ENCODE results near the gene ZNF202.

The ZNF202 gene

DNA sequence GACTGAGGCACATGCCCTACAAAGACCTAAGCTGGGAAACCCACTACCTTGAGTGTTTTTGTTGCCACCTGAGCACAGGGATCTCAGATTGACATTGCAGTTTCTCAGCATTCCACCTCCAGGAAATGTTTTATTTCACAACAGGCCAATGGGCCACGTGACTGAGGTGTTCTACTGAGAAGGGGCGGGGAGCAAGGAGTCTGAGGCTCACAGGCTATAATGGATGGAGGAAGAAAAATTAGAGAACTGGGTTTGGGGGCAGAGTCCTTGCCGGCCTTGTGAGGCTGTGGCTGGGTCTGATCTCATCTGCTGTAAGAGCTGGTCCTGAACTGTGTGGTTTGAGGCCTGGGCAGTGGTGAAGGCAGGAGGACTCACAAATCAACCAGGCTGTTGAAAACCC lies 40.7 kb downstream of the ZNF202 start:
- no peak overlapping the region for H2AFZ ChIP-seq (ENCODE audit: low read length)
- no peaks in the 10 kb centered on the region for H4K20me1 ChIP-seq (ENCODE audit: insufficient read depth, low read length)
- no peaks in the 10 kb centered on the region for H3K9me3 ChIP-seq (replicated peaks; ENCODE audit: insufficient read depth, low read length)
- H3F3A ChIP-seq (ENCODE audit: insufficient read depth, low read length) = no peaks in the 10 kb centered on the region
- no peak overlapping the region for H3K4me3 ChIP-seq (ENCODE audit: low read length)
- no peaks in the 10 kb centered on the region for H3K36me3 ChIP-seq (replicated peaks; ENCODE audit: insufficient read depth, low read length)
- no peak overlapping the region for H3K27ac ChIP-seq (ENCODE audit: low read length)
- H3K4me2 ChIP-seq (ENCODE audit: low read depth, low read length) = no peak overlapping the region
- no peak overlapping the region for H3K9ac ChIP-seq (ENCODE audit: low read length)
- no peaks in the 10 kb centered on the region for H3K27me3 ChIP-seq (replicated peaks; ENCODE audit: insufficient read depth, low read length)
- no peaks in the 10 kb centered on the region for H3K79me2 ChIP-seq (ENCODE audit: low read length)
- H3K9me2 ChIP-seq (replicated peaks; ENCODE audit: insufficient read depth, low read length) = no peaks in the 10 kb centered on the region
- TF ChIP-seq, protein P1, sequence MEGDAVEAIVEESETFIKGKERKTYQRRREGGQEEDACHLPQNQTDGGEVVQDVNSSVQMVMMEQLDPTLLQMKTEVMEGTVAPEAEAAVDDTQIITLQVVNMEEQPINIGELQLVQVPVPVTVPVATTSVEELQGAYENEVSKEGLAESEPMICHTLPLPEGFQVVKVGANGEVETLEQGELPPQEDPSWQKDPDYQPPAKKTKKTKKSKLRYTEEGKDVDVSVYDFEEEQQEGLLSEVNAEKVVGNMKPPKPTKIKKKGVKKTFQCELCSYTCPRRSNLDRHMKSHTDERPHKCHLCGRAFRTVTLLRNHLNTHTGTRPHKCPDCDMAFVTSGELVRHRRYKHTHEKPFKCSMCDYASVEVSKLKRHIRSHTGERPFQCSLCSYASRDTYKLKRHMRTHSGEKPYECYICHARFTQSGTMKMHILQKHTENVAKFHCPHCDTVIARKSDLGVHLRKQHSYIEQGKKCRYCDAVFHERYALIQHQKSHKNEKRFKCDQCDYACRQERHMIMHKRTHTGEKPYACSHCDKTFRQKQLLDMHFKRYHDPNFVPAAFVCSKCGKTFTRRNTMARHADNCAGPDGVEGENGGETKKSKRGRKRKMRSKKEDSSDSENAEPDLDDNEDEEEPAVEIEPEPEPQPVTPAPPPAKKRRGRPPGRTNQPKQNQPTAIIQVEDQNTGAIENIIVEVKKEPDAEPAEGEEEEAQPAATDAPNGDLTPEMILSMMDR (IDR thresholded peaks at IDR 0.05; ENCODE audit: low read length) = no peak
- TF ChIP-seq EZH2 (optimal IDR thresholded peaks at IDR 0.05; ENCODE audit: low read depth, low read length) = no peak
- TF ChIP-seq EZH2phosphoT487 (IDR thresholded peaks at IDR 0.05; ENCODE audit: low read length) = no peak
- DNase-seq = no peak
- H3K4me1 ChIP-seq (ENCODE audit: low read length) = no peaks in the 10 kb centered on the region

- no peak for TF ChIP-seq EZH2phosphoT487 (IDR thresholded peaks at IDR 0.05; ENCODE audit: low read length)
- no peak for TF ChIP-seq EZH2 (optimal IDR thresholded peaks at IDR 0.05; ENCODE audit: low read depth, low read length)
- TF ChIP-seq, protein P1 (IDR thresholded peaks at IDR 0.05; ENCODE audit: low read length) = no peak
- no peaks in the 10 kb centered on the region for H3K79me2 ChIP-seq (ENCODE audit: low read length)
- no peaks in the 10 kb centered on the region for H3K27me3 ChIP-seq (replicated peaks; ENCODE audit: insufficient read depth, low read length)
- H3K27ac ChIP-seq (ENCODE audit: low read length) = no peak overlapping the region
- no peaks in the 10 kb centered on the region for H4K20me1 ChIP-seq (ENCODE audit: insufficient read depth, low read length)
- H3K4me2 ChIP-seq (ENCODE audit: low read depth, low read length) = no peak overlapping the region
- no peak overlapping the region for H3K9ac ChIP-seq (ENCODE audit: low read length)
- no peaks in the 10 kb centered on the region for H3K9me3 ChIP-seq (replicated peaks; ENCODE audit: insufficient read depth, low read length)
- H3F3A ChIP-seq (ENCODE audit: insufficient read depth, low read length) = no peaks in the 10 kb centered on the region
- no peak overlapping the region for H2AFZ ChIP-seq (ENCODE audit: low read length)
- no peaks in the 10 kb centered on the region for H3K36me3 ChIP-seq (replicated peaks; ENCODE audit: insufficient read depth, low read length)
- DNase-seq = no peak
- H3K4me1 ChIP-seq (ENCODE audit: low read length) = peaks cover 4% of the 10 kb centered on the region; the same call in 1 of the 2 replicates
- H3K4me3 ChIP-seq (ENCODE audit: low read length) = no peak overlapping the region
- H3K9me2 ChIP-seq (replicated peaks; ENCODE audit: insufficient read depth, low read length) = no peaks in the 10 kb centered on the region
Measured at GRCh38 chr11:123698546-123699127, 42.8 kb downstream of the ZNF202 start.

DNA sequence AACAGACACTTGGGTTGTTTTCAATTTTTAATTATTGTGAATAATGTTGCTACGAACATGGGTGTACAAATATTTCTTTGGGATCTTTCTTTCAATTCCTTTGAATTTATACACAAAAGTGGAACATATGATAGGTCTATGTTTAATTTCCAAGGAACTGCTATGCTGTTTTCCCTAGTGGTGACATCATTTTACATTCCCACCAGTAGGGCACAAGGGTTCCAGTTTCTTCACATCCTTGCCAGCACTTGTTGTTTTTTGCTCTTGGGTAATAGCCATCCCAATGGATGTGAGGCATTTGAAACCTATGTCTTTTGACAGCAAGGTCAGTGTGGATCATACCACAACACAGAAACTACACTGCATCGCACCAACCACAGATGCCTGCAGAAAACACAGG lies 45.3 kb downstream of the ZNF202 start:
- Histone ChIP-seq H2AFZ (ENCODE audit: low read length) (no peak overlapping the region), H3K79me2 (ENCODE audit: low read length) (no peaks in the 10 kb centered on the region), H3K9me3 (replicated peaks; ENCODE audit: insufficient read depth, low read length) (no peaks in the 10 kb centered on the region), H3F3A (ENCODE audit: insufficient read depth, low read length) (no peaks in the 10 kb centered on the region), H3K9me2 (replicated peaks; ENCODE audit: insufficient read depth, low read length) (no peaks in the 10 kb centered on the region), H3K9ac (ENCODE audit: low read length) (no peak overlapping the region), H3K27ac (ENCODE audit: low read length) (no peak overlapping the region), H3K27me3 (replicated peaks; ENCODE audit: insufficient read depth, low read length) (no peaks in the 10 kb centered on the region), H3K4me1 (ENCODE audit: low read length) (peaks cover 4% of the 10 kb centered on the region; the same call in 1 of the 2 replicates), H3K4me3 (ENCODE audit: low read length) (no peak overlapping the region), H3K4me2 (ENCODE audit: low read depth, low read length) (no peak overlapping the region), H4K20me1 (ENCODE audit: insufficient read depth, low read length) (no peaks in the 10 kb centered on the region), H3K36me3 (replicated peaks; ENCODE audit: insufficient read depth, low read length) (no peaks in the 10 kb centered on the region)
- TF ChIP-seq EZH2phosphoT487 (IDR thresholded peaks at IDR 0.05; ENCODE audit: low read length) (no peak), EZH2 (optimal IDR thresholded peaks at IDR 0.05; ENCODE audit: low read depth, low read length) (no peak)
- TF ChIP-seq, protein P1 (IDR thresholded peaks at IDR 0.05; ENCODE audit: low read length) = no peak
- no peak for DNase-seq

All from MM.1S (cell line).